ENCODE data around the gene XPR1.

Gene XPR1

DNA sequence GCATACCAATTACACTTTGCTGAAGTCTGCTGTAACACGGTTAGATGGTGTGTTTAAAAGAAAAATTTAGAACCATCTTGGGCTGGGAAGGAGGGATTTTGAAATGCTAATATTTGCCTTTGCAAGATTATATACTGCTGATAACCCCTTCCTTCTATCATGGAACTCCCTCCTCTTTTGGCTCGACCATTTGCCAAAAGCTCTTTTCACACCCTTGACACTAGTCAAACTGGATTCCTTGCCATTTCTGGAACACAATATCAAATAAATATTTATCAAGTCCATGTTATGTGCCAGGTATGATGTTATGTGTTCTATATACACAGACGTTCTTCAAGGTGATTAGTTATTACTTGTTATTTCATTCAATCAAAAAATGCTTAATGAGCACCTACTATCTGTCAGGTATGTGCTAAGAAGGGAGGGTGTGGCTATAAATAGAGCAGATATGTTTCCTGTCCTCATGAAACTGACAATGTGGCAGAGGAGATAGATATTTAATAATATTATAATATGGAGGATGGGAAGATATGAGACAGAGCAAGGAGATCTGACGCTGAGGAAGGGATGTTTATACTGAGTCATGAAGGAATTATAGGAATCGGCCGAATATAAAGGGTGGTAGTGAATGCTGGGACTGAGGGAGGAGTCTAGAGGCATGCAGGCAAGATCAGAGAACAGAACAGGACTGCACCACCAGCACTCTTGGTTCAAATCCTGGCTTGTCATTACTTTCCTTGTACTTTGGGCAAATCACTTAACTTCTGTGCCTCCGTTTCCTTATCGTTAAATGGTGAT lies 16.1 kb upstream of the XPR1 start:
- DNase-seq (ENCODE audit: low spot score): no peak

DNA sequence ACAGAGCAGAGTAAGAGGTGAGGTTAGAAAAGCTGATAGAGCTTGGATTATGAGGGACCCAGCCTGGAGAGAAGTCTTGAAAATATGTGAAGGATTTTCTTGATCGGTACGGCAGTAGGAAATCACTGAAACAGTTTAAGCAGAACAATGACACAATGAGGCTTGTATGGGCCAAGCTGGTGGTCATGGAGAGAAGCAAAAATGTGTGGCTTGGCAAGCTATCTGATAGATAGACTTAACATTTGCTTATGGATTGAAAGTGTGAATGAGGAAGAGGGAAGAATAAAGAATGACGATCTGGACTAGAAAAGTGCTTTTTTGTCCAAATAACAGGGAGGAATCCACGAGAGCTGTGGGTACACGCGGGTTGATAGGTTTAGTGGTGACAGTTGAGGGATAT lies 15.4 kb upstream of the XPR1 start:
- DNase-seq (ENCODE audit: low spot score): no peak

GRCh38 chr1:180617774-180618395 lies 13.9 kb upstream of the XPR1 start:
- DNase-seq (ENCODE audit: low spot score): no peak

DNA sequence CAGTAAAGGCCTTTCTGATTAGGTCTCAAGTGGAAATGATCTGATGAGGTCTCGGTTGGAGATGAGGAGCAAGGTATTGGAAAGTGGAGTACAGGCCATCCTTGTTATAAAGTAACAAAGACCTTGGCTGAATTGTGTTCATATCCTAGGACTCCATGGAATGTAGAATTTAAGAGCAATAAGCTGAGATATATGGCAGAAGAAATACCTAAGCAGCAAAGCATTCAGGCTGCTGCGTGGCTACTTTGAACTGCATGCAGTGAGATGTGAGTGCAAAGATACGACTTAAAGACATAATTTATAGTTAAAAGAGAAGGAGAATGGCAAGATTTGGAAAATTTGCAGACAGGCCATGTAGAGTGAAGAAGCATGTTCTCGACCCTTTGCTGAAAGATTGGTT lies 11.2 kb upstream of the XPR1 start:
- no peak for DNase-seq (ENCODE audit: low spot score)

GRCh38 chr1:180622658-180623508 lies 8.9 kb upstream of the XPR1 start:
- DNase-seq (ENCODE audit: low spot score): no peak

GRCh38 chr1:180623579-180624347 lies 8.1 kb upstream of the XPR1 start:
- no peak for DNase-seq (ENCODE audit: low spot score)

DNA sequence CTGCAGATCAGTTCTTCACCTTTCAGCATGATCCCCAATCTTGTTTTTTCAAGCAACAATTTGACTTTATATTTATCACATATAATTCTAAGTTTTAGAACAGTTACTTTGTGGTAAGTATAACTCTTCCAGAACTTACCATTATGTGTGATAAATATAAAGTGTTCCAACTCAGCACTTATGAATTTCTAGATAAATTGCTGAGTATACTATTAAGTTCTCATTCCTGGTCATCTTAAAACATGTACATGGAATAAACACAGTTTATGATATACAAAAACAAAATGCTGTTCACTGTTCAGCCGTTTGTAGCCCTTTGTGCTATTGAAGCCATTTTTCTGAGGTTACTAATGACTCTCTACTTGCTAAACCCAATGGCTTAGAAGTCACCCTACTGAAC lies 5.1 kb upstream of the XPR1 start:
- DNase-seq (ENCODE audit: low spot score): no peak

GRCh38 chr1:180627411-180627810 lies 4.4 kb upstream of the XPR1 start:
- DNase-seq (ENCODE audit: low spot score): no peak

DNA sequence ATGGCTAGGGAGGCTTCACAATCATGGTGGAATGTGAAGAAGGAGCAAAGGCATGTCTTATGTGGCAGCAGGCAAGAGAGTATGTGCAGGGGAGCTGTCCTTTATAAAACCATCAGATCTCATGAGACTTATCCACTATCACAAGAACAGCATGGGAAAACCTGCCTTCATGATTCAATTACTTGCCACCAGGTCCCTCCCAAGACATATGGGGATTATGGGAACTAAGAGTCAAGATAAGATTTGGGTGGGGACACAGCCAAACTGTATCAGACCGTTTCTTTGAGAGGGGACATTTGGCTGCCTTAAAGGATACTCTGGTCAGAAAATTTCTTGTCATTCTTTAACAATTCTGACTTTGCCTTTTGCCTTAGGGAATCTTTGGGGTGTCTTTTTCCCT lies 3.2 kb upstream of the XPR1 start:
- DNase-seq (ENCODE audit: low spot score): no peak

DNA sequence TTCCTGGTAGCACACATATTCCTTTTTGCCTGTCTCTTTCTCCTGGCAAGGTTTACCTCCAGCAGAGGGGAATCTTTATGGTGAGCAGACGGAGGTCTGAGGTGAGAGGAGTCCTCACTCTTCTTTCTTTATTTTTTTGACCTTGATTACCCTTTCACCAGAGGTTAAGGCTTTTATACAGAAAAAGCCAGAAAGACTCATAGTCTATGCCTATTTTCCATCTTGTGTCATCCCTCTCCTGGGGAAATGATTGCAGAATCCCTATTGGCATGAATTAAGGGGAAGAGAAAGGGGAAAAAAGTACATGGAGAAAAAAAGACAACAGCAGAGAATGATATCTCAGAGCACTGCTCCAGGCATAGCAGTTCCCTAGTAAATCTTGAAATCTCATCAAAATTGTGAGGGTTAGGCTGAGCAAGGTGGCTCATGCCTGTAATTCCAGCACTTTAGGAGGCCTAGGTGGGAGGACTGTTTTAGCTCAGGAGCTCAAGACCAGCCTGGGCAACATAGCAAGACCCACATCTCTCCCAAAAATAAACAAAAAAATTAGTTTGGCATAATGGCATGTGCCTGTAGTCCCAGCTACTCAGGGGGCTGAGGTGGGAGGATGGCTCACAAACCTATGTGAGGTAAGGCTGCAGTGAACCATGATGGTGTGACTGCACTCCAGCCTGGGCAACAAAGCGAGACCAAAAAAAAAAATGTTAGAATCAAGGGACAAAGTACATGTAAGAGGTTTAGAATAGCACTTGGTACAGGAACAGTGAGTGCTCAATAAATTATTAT lies 1.2 kb upstream of the XPR1 start:
- no peak for DNase-seq (ENCODE audit: low spot score)

DNA sequence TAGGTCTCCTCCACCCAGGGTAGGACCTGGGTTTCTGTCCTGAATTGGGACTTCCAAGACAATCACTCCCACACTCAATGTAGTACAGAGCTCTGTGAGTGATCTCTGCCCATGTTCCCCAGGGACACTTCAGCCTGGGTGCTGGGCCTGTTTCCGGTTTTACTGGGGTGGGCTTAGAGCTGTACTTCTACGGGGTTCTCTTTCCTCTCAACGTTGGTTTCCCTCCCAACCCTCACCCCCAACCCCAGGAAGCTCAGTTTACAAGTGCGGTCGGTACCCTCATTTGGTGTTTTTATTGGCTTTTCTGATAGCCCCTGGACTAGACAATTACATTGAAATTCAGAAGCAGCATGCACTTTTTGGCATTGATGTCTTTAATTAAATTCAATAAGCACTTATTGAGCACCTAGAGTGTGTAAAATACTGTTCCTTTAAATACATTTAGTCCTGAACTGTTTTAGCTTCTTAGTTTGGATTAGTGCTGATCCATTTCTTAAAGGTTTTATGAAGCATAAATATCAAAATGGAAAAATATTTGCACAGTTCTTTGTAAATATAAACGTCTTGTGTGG lies 542 bp upstream of the XPR1 start:
- no peak for DNase-seq (ENCODE audit: low spot score)

DNA sequence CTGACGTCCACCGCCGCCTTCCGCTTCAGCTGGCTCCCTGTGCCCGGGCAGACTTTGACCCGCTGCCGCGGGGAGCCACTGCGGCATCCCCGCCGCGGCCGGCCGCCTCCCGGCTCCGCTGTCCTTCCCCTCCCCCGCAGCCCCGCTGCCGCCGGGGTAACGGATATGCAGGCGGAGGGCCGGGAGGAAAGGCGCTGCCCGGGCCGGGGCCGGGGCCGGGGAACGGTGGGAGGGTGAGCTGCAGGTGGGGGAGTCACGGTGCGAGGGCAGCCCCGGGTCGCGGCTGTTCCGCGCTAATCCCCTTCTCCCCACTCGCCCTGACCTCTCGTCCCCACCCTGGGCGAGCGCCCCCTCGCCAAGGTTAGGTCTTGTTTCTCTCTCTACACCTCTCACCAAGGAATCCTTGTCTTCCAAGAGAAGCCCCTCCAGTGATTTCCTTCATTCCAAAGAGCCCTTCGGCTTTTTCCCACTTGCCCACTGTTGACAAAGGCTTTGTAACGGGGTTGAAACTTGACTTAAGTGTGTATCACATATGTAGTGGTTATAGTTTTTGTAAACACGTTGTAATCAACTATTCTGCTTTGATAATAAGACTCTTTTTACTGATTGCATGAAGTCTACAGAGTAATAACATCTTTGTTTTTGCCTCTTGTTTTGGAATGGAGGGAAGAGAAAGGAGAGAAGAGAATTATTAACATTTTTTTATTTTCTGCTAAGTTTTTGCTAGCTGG lies 669 bp downstream of the XPR1 start:
- DNase-seq (ENCODE audit: low spot score): peak; percentile 39

DNA sequence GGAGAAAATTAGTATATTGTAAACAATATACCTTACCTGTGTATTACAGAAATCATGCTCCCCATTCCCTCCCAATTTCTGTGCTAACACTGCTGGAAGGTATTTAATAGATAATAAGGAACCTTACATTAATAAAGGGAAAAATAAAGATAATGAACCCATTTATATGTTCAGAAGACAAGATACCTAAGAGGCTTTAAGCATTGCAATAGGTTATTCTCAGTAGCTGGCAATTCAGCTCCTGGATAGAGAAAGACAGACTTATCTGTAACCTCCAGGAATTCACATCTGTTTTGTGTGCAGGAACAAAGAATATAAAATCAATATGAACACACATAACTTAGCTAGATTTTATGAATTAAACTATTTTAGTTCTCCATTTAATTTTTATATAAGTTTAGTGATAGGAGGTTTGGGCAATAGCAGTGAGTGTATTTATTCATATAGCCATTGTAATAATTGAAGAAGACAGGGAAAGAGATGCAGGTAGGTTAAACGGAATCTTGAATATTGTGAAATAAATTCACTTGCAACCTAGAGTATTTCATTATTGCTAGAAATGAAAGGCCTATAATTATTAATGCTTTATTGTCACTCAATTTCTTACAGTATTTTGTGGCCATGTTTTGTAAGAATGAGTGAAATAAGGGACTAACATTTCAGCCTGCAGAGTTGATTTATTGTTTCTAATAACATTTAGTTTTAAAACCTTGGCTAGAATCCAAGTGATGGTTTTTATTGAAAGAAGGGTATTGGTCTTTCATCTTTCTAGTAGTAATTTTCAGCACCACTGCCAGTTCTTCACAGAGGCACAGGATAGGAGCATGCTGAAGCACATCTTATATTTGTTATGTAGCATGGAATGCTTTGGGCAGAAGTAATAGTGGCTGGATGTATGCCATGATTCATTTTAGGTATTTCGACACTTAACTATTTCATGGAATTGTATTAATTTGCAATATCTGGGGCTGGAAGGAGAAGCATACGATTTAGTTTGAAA lies 1.5 kb downstream of the XPR1 start:
- no peak for DNase-seq (ENCODE audit: low spot score)

DNA sequence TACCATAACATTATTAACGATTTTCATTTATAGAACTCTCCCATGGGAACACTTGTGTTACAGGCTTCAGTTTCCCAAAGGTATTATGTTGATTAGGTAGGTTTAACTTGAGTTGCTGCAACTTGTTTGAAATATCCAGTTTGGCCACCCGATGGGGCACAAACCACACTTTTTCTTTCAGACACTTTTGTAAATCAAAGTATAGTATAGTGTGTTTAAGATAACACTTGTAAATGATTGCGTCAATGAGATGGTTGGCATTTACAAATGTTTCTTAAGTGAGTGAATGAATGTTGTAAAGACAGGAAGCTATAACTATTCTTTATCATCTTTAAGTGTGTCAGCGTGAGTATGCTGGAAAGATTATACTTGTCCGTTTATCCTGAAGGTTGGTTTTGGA lies 4.3 kb downstream of the XPR1 start:
- no peak for DNase-seq (ENCODE audit: low spot score)

- no peak for DNase-seq (ENCODE audit: low spot score)
These were observed 8.0 kb downstream of the XPR1 start for GRCh38 chr1:180639871-180640270.

DNA sequence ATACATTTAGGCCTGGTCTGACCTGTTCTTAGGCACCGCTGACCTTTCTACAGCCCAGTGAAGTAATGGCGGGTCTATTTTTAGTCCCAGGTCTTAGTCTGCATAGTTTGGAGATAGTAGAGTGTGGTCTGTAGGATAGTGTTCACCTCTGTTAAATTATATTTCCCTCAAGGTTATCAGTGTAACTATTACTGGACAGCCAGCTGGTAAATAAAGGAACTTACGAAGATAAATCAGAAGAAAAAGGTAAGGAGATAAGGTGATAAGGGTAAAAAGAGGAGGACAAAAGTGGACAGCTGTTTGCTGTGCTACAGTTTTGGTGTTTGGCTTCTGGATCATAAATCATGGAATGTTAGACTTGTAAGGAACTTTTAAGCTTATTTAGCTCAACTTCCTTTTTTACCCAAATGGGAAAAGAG lies 8.7 kb downstream of the XPR1 start:
- no peak for DNase-seq (ENCODE audit: low spot score)

DNA sequence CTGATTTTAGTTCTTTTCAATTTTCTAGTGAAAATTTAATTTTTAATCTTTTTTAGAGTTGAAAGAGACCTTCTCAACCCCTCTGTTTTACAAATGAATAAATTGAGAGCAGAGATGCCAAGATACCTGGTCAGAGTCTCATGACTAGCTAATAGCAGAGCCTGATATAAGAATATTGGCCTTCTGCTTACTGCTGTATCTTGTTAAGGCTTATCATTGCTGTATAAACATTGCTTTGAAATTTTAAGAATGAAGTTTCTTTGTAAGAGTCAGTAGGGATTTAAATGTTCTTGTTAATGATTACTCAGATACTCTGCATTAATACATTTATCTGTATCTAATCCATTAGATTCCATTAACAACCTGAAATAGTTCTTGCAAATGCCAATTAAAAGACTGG lies 9.8 kb downstream of the XPR1 start:
- no peak for DNase-seq (ENCODE audit: low spot score)

GRCh38 chr1:180642781-180643180 lies 11.0 kb downstream of the XPR1 start:
- no peak for DNase-seq (ENCODE audit: low spot score)

GRCh38 chr1:180643693-180644092 lies 11.9 kb downstream of the XPR1 start:
- no peak for DNase-seq (ENCODE audit: low spot score)
